NCI-H146 treated with DMSO at 0.1 percent for 48 hours (cell line): ENCODE data around the gene APCDD1L.
"Not testable (repeated sequence)": the region's sequence is repeated elsewhere in the genome, so short reads cannot be mapped to it uniquely, and the experiment has no call there.

ENCODE experiments used
- DNase-seq: peaks from one replicate; lab custom pipeline; 2025; ENCODE audit not compliant: unreplicated experiment; lab: John Stamatoyannopoulos, UW

The APCDD1L gene

GRCh38 chr20:58514321-58515232 is 622 bp downstream of the APCDD1L start:
- no peak for DNase-seq

- DNase-seq: no peak
Measured at GRCh38 chr20:58513580-58514285, 1.5 kb downstream of the APCDD1L start.

GRCh38 chr20:58512808-58513552 is 2.2 kb downstream of the APCDD1L start:
- no peak for DNase-seq

- no peak for DNase-seq
Measured at GRCh38 chr20:58511861-58512260, 3.3 kb downstream of the APCDD1L start.

GRCh38 chr20:58511364-58511763 is 3.8 kb downstream of the APCDD1L start:
- no peak for DNase-seq

- DNase-seq: no peak
Measured at GRCh38 chr20:58510921-58511320, 4.3 kb downstream of the APCDD1L start.

- DNase-seq: no peak
Measured at GRCh38 chr20:58508762-58509395, 6.3 kb downstream of the APCDD1L start.

GRCh38 chr20:58506999-58507398 is 8.2 kb downstream of the APCDD1L start:
- DNase-seq: not testable (repeated sequence)

- no peak for DNase-seq
Measured at GRCh38 chr20:58504566-58504965, 10.6 kb downstream of the APCDD1L start.

GRCh38 chr20:58503668-58504067 is 11.5 kb downstream of the APCDD1L start:
- DNase-seq: no peak

GRCh38 chr20:58500256-58500655 is 14.9 kb downstream of the APCDD1L start:
- DNase-seq: no peak

- no peak for DNase-seq
Measured at GRCh38 chr20:58498470-58499068, 16.6 kb downstream of the APCDD1L start.

- no peak for DNase-seq
Measured at GRCh38 chr20:58497724-58498469, 17.3 kb downstream of the APCDD1L start.

GRCh38 chr20:58497076-58497641 is 18.0 kb downstream of the APCDD1L start:
- no peak for DNase-seq

GRCh38 chr20:58496429-58496769 is 18.8 kb downstream of the APCDD1L start:
- no peak for DNase-seq

GRCh38 chr20:58495623-58496428 is 19.4 kb downstream of the APCDD1L start:
- no peak for DNase-seq

- no peak for DNase-seq
Measured at GRCh38 chr20:58494923-58495622, 20.1 kb downstream of the APCDD1L start.

- DNase-seq: no peak
Measured at GRCh38 chr20:58492795-58493524, 22.2 kb downstream of the APCDD1L start.
